H1 (cell line): ENCODE measurements around the gene CERCAM. TPM values are rescaled to one million over a fixed set of nuclear protein-coding genes. Genes with fewer than 3 reads are reported as not detected.

ENCODE experiments used
- CTCF ChIA-PET: fragments of 300-600 bp; sonication (Branson Sonifier 250); formaldehyde crosslinking; loops from one replicate; lab custom pipeline; 2021; ENCODE audit not compliant: partially characterized antibody; lab: Charles Lee
- POLR2A ChIA-PET: fragments of 300-600 bp; sonication (Branson Sonifier 250); formaldehyde crosslinking; loops from one replicate; lab custom pipeline; 2021; ENCODE audit warnings: inconsistent platforms; ENCODE audit not compliant: partially characterized antibody; lab: Charles Lee
- DNase-seq, 2 experiments: peaks; one replicate each; pipeline versions ENCODE4 v3.0.0 to v3.0.0-alpha.2; 2010 to 2022; ENCODE audit warnings: low spot score in 2 of 2, low read depth in 1 of 2, mixed read lengths in 1 of 2
- FAIRE-seq: peaks from 2 replicates; lab custom pipeline; 2011; peaks lifted over from hg19 to GRCh38; lab: Jason Lieb, UNC
- H2AFZ ChIP-seq: 2 replicates; pipeline ENCODE4 v1.8.1; 2012; ENCODE audit warnings: low read length, inconsistent platforms
- H2AK5ac ChIP-seq: 2 replicates; pipeline ENCODE4 v1.6.1; 2013; ENCODE audit warnings: low read depth, low read length
- H2BK120ac ChIP-seq: replicated peaks from 2 replicates; pipeline ENCODE3; 2013; ENCODE audit warnings: low read depth, low read length, inconsistent platforms
- H2BK12ac ChIP-seq: 2 replicates; pipeline ENCODE4 v1.6.1; 2013; ENCODE audit warnings: low read depth, low read length
- H2BK15ac ChIP-seq: 2 replicates; pipeline ENCODE4 v1.6.1; 2013; ENCODE audit warnings: low read length
- H2BK20ac ChIP-seq: 2 replicates; pipeline ENCODE4 v1.6.1; 2013; ENCODE audit warnings: low read length
- H2BK5ac ChIP-seq: 2 replicates; pipeline ENCODE4 v1.6.1; 2013; ENCODE audit warnings: low read depth, low read length
- H3K14ac ChIP-seq: 2 replicates; pipeline ENCODE4 v1.6.1; 2013; ENCODE audit warnings: inconsistent platforms; ENCODE audit not compliant: insufficient read length
- H3K18ac ChIP-seq: 2 replicates; pipeline ENCODE4 v1.6.1; 2013; ENCODE audit warnings: low read length; ENCODE audit errors: extremely low read depth
- H3K23ac ChIP-seq: 2 replicates; pipeline ENCODE4 v1.6.1; 2013; ENCODE audit warnings: inconsistent platforms; ENCODE audit not compliant: insufficient read length
- H3K23me2 ChIP-seq: 2 replicates; pipeline ENCODE4 v1.6.1; 2013; ENCODE audit warnings: low read depth, low read length
- H3K27ac ChIP-seq: 2 replicates; pipeline ENCODE4 v1.6.1; 2011; ENCODE audit warnings: low read depth, low read length, inconsistent platforms
- H3K27me3 ChIP-seq, 4 experiments: replicated peaks in 1 of 4; 1 replicate in 1 of 4; 2 replicates in 3 of 4; pipeline versions ENCODE4 v1.6.1 to v1.8.1; 2011 to 2013; ENCODE audit warnings: low read length in 3 of 4, mild to moderate bottlenecking in 3 of 4, inconsistent platforms in 2 of 4, mixed read lengths in 2 of 4, moderate library complexity in 1 of 4; ENCODE audit not compliant: control insufficient read depth in 3 of 4, insufficient read depth in 3 of 4; ENCODE audit errors: extremely low read depth in 1 of 4
- H3K36me3 ChIP-seq, 4 experiments: 2 replicates each; pipeline versions ENCODE4 v1.6.1 to v1.8.1; 2011 to 2013; ENCODE audit warnings: mild to moderate bottlenecking in 4 of 4, low read length in 3 of 4, moderate library complexity in 2 of 4, control low read depth in 1 of 4, inconsistent platforms in 1 of 4; ENCODE audit not compliant: insufficient read depth in 4 of 4, control insufficient read depth in 2 of 4
- H3K4ac ChIP-seq: replicated peaks from 2 replicates; pipeline ENCODE3; 2013; ENCODE audit warnings: low read length, low read depth, mixed read lengths, inconsistent platforms; ENCODE audit not compliant: insufficient read length
- H3K4me1 ChIP-seq, 4 experiments: replicated peaks in 1 of 4; 1 replicate in 1 of 4; 2 replicates in 3 of 4; pipeline versions ENCODE4 v1.6.1 to v1.8.1; 2011 to 2013; ENCODE audit warnings: low read length in 3 of 4, inconsistent platforms in 2 of 4, mixed read lengths in 1 of 4; ENCODE audit not compliant: insufficient read depth in 4 of 4, control insufficient read depth in 3 of 4
- H3K4me2 ChIP-seq, 2 experiments: 2 replicates each; pipeline versions ENCODE4 v1.6.1 to v1.8.1; 2011 to 2013; ENCODE audit warnings: low read depth in 2 of 2, low read length in 2 of 2, control low read depth in 1 of 2, inconsistent platforms in 1 of 2, mild to moderate bottlenecking in 1 of 2; ENCODE audit not compliant: insufficient read depth in 1 of 2
- H3K4me3 ChIP-seq, 4 experiments: fragments of 200-600, 300-600 bp in 1 of 4; sonication (generic), shearing (Covaris generic), sonication (Bioruptor Twin) in 1 of 4; 2 replicates each; pipeline versions ENCODE4 v1.5.1 to v1.8.1; 2011 to 2016; ENCODE audit warnings: low read length in 4 of 4, low read depth in 3 of 4, control low read depth in 2 of 4, inconsistent platforms in 2 of 4, mild to moderate bottlenecking in 2 of 4, mixed read lengths in 1 of 4, moderate library complexity in 1 of 4; ENCODE audit not compliant: insufficient read depth in 2 of 4; ENCODE audit errors: extremely low read depth in 1 of 4
- H3K56ac ChIP-seq: replicated peaks from 2 replicates; pipeline ENCODE3; 2013; ENCODE audit warnings: low read depth, mild to moderate bottlenecking, mixed read lengths, low read length, inconsistent platforms; ENCODE audit not compliant: insufficient read length
- H3K79me1 ChIP-seq: 2 replicates; pipeline ENCODE4 v1.6.1; 2013; ENCODE audit warnings: low read depth, low read length, control low read depth
- H3K79me2 ChIP-seq, 2 experiments: 2 replicates each; pipeline versions ENCODE4 v1.6.1 to v1.8.1; 2012 to 2013; ENCODE audit warnings: low read length in 2 of 2, mild to moderate bottlenecking in 2 of 2, inconsistent platforms in 1 of 2; ENCODE audit not compliant: insufficient read depth in 2 of 2, control insufficient read depth in 1 of 2
- H3K9ac ChIP-seq, 4 experiments: replicated peaks in 1 of 4; 1 replicate in 1 of 4; 2 replicates in 3 of 4; pipeline versions ENCODE4 v1.6.1 to v1.8.1; 2011 to 2013; ENCODE audit warnings: low read depth in 3 of 4, low read length in 3 of 4, control low read depth in 2 of 4, mild to moderate bottlenecking in 2 of 4, moderate library complexity in 2 of 4, inconsistent platforms in 1 of 4; ENCODE audit errors: extremely low read depth in 1 of 4
- H3K9me3 ChIP-seq, 2 experiments: 2 replicates each; pipeline versions ENCODE4 v1.6.1 to v1.8.1; 2012 to 2013; ENCODE audit warnings: mild to moderate bottlenecking in 2 of 2, moderate library complexity in 2 of 2, control low read depth in 1 of 2, inconsistent platforms in 1 of 2, low read depth in 1 of 2, low read length in 1 of 2, mixed read lengths in 1 of 2; ENCODE audit not compliant: insufficient read depth in 2 of 2
- H4K20me1 ChIP-seq, 2 experiments: replicated peaks in 1 of 2; 2 replicates each; pipeline versions ENCODE3 to v1.8.1; 2011 to 2013; ENCODE audit warnings: inconsistent platforms in 2 of 2, low read length in 2 of 2, mild to moderate bottlenecking in 1 of 2; ENCODE audit not compliant: insufficient read depth in 2 of 2, control insufficient read depth in 1 of 2
- H4K5ac ChIP-seq: 2 replicates; pipeline ENCODE4 v1.6.1; 2013; ENCODE audit warnings: low read length, low read depth, mixed read lengths, inconsistent platforms; ENCODE audit not compliant: insufficient read length
- H4K8ac ChIP-seq: 2 replicates; pipeline ENCODE4 v1.8.0; 2013; ENCODE audit warnings: mild to moderate bottlenecking, moderate library complexity, low read length, inconsistent platforms; ENCODE audit not compliant: insufficient read depth; ENCODE audit errors: extremely low read depth
- H4K91ac ChIP-seq: replicated peaks from 2 replicates; pipeline ENCODE3; 2013; ENCODE audit warnings: low read length, mixed read lengths, inconsistent platforms; ENCODE audit not compliant: insufficient read length
- ASH2L ChIP-seq: fragments of 200-600, 300-600 bp; sonication (generic); IDR thresholded peaks from one replicate; pipeline ENCODE4 v1.7.1; 2017; ENCODE audit warnings: low read length
- BACH1 ChIP-seq: IDR thresholded peaks from 2 replicates; pipeline ENCODE4 v1.6.1; 2012; ENCODE audit warnings: low read length, improper control_type of control experiment
- BRCA1 ChIP-seq: IDR thresholded peaks from 2 replicates; pipeline ENCODE4 v1.6.1; 2012; ENCODE audit warnings: low read depth, low read length, improper control_type of control experiment
- CBX5 ChIP-seq: fragments of 300-800, 300-1000 bp; sonication (generic); IDR thresholded peaks from 2 replicates; pipeline ENCODE4 v1.7.1; 2016; ENCODE audit warnings: antibody characterized with exemption, low read length, low read depth
- CBX8 ChIP-seq: fragments of 300-800, 300-1000 bp; sonication (generic); IDR thresholded peaks from 2 replicates; pipeline ENCODE4 v1.7.1; 2016; ENCODE audit warnings: low read depth, low read length, borderline replicate concordance
- KDM1A ChIP-seq: fragments of 200-600, 300-600 bp; sonication (generic); IDR thresholded peaks from 2 replicates; pipeline ENCODE4 v1.7.1; 2016; ENCODE audit warnings: mild to moderate bottlenecking, low read length, borderline replicate concordance
- MAFK ChIP-seq: IDR thresholded peaks from 2 replicates; pipeline ENCODE4 v1.6.1; 2012; ENCODE audit warnings: low read depth, mild to moderate bottlenecking, improper control_type of control experiment, low read length
- RFX5 ChIP-seq: IDR thresholded peaks from 2 replicates; pipeline ENCODE4 v1.6.1; 2011; ENCODE audit warnings: low read depth, low read length, improper control_type of control experiment, borderline replicate concordance
- SP1 ChIP-seq: IDR thresholded peaks from 2 replicates; pipeline ENCODE4 v1.6.1; 2011; ENCODE audit warnings: low read depth, low read length
- WGBS, 2 experiments: shearing (Covaris generic) in 1 of 2; methylation state at CpG; one replicate each; pipeline versions ENCODE4 v1.1.6 to v1.1.7; 2013 to 2015; ENCODE audit warnings: low lambda C conversion rate in 2 of 2, mixed read lengths in 2 of 2, inconsistent platforms in 1 of 2, low coverage in 1 of 2, missing lambda C conversion rate in 1 of 2; ENCODE audit not compliant: insufficient replicate concordance in 2 of 2, insufficient coverage in 1 of 2, insufficient read length in 1 of 2; ENCODE audit errors: extremely low coverage in 1 of 2, missing lambda C conversion rate in 1 of 2; 5-methylcytosine and 5-hydroxymethylcytosine counted together
- polyA plus RNA-seq, 7 experiments: library from polyadenylated mRNA; depleted of rRNA in 3 of 7; stranded (reverse) in 5 of 7; unstranded in 2 of 7; fragments of >200 nt in 5 of 7; fragments of 200-250 nt in 2 of 7; gene quantifications; 1 replicate in 5 of 7; 2 replicates in 1 of 7; 4 replicates in 1 of 7; pipeline versions ENCODE4 v1.2.1 to v1.2.3, GENCODE V29; 2011 to 2013; ENCODE audit warnings: missing spikeins in 2 of 7, mixed read lengths in 2 of 7
- total RNA-seq: library from RNA; stranded (reverse); fragmentation: NEBNext Ultra II Directional; extraction: Animal tissue kit (Norgen Biotek cat#: 25700); gene quantifications from 2 replicates; pipeline ENCODE4 v1.2.1, GENCODE V29; 2021
- TF ChIP-seq, protein P1 (sequence below): IDR thresholded peaks from 2 replicates; pipeline ENCODE4 v1.6.1; 2012; ENCODE audit warnings: inconsistent platforms
- TF ChIP-seq, protein P2 (sequence below), 3 experiments: IDR thresholded peaks; 1 replicate in 2 of 3; 2 replicates in 1 of 3; pipeline versions ENCODE4 v1.5.1 to v1.6.1; 2011; ENCODE audit warnings: low read length in 3 of 3, mild to moderate bottlenecking in 3 of 3, inconsistent platforms in 2 of 3, low read depth in 1 of 3, moderate library complexity in 1 of 3; ENCODE audit not compliant: insufficient read depth in 1 of 3; ENCODE audit errors: control extremely low read depth in 1 of 3

Gene CERCAM
- total and polyA plus RNA-seq, 2 of the 8 experiments (the other 6 are each of a cell fraction or from before 2014, with no cell fraction given), result 3.1 to 5.2 TPM

DNA sequence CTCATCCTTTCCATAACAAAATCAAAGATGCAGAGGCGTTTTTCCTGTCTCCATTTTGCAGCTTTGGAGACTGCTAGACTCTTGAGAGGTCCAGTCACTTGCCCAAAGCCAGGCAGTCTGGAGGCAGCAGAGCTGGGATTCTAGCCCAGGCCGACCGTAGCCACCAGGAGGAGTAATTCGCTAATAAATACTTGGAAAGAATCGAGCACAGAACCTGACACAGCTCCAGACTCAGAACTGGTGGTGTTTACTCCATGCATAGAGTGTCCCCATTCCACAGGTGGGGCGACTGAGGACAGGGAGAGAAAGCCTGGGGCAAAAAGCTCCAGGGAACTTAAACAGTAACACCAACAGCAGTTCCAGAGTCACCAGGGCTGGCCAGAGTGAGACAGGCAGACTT lies 10.7 kb upstream of the CERCAM start:
- 0 out of 2 replicates have a peak overlapping the region, but pooled peaks have one; percentile 63 for H3K18ac ChIP-seq
- H4K5ac ChIP-seq, result no peak overlapping the region
- no peaks in the 10 kb centered on the region for H3K36me3 ChIP-seq
- H3K79me2 ChIP-seq, result no peaks in the 10 kb centered on the region
- ChIA-PET CTCF (interaction anchor here (1.0 to 15.7 kb wide), 16 partner anchors 10 to 161 kb away, joined by 3 to 544 read pairs (median 4); partner anchors contain the start of genes CERCAM and URM1), POLR2A (interaction anchor here (0.9 to 4.8 kb wide), 9 partner anchors 13 to 133 kb away, joined by 3 to 27 read pairs (median 5); no protein-coding TSS in a partner anchor)
- peaks cover 56 to 80% (median 76%) of the 10 kb centered on the region in 4 experiments for H3K27me3 ChIP-seq
- no peak overlapping the region for H3K14ac ChIP-seq
- H4K8ac ChIP-seq, result no peak overlapping the region
- H4K20me1 ChIP-seq, result peaks cover 0 to 1% of the 10 kb centered on the region in 2 experiments
- no peak overlapping the region for H2BK12ac ChIP-seq
- no peak overlapping the region for H2AFZ ChIP-seq
- H2BK5ac ChIP-seq, result no peak overlapping the region
- H3K4ac ChIP-seq, result no peak overlapping the region
- H2AK5ac ChIP-seq, result no peak overlapping the region
- H3K4me2 ChIP-seq, result no peak overlapping the region; a peak in 1 of 4 replicates
- no peak overlapping the region for H2BK15ac ChIP-seq
- H3K27ac ChIP-seq, result no peak overlapping the region
- H4K91ac ChIP-seq, result no peak overlapping the region
- H3K4me3 ChIP-seq, result no peak overlapping the region
- no peaks in the 10 kb centered on the region for H3K79me1 ChIP-seq
- 46% methylated on average over 6 of the region's 6 CpGs; no CpG with 5 or more reads in 1 of the 2 experiments for WGBS, 2 experiments
- H2BK120ac ChIP-seq, result no peak overlapping the region
- peak overlapping the region; percentile 8; the same call in 1 of the 2 replicates for H2BK20ac ChIP-seq
- no peak overlapping the region for H3K23ac ChIP-seq
- H3K9me3 ChIP-seq, result peaks cover 0 to 3% of the 10 kb centered on the region in 2 experiments; a peak in 1 of 4 replicates
- no peak overlapping the region for H3K9ac ChIP-seq
- H3K4me1 ChIP-seq, result peaks cover 15 to 44% (median 21%) of the 10 kb centered on the region in 4 experiments
- FAIRE-seq (no peak), DNase-seq (no peak)
- no peaks in the 10 kb centered on the region for H3K23me2 ChIP-seq
- no peak overlapping the region for H3K56ac ChIP-seq
- TF ChIP-seq BACH1 (no peak), ASH2L (no peak), KDM1A (peak; percentile 59; the same call in 1 of the 2 replicates), CBX5 (no peak), CBX8 (no peak), MAFK (no peak), RFX5 (no peak), SP1 (no peak), BRCA1 (no peak)
- TF ChIP-seq, protein P1, sequence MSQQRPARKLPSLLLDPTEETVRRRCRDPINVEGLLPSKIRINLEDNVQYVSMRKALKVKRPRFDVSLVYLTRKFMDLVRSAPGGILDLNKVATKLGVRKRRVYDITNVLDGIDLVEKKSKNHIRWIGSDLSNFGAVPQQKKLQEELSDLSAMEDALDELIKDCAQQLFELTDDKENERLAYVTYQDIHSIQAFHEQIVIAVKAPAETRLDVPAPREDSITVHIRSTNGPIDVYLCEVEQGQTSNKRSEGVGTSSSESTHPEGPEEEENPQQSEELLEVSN, result no peak
- TF ChIP-seq, protein P2, sequence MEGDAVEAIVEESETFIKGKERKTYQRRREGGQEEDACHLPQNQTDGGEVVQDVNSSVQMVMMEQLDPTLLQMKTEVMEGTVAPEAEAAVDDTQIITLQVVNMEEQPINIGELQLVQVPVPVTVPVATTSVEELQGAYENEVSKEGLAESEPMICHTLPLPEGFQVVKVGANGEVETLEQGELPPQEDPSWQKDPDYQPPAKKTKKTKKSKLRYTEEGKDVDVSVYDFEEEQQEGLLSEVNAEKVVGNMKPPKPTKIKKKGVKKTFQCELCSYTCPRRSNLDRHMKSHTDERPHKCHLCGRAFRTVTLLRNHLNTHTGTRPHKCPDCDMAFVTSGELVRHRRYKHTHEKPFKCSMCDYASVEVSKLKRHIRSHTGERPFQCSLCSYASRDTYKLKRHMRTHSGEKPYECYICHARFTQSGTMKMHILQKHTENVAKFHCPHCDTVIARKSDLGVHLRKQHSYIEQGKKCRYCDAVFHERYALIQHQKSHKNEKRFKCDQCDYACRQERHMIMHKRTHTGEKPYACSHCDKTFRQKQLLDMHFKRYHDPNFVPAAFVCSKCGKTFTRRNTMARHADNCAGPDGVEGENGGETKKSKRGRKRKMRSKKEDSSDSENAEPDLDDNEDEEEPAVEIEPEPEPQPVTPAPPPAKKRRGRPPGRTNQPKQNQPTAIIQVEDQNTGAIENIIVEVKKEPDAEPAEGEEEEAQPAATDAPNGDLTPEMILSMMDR (IDR thresholded peaks at IDR 0.05; ENCODE audit: control extremely low read depth in 1 of 3, insufficient read depth in 1 of 3, low read depth in 1 of 3, low read length in 3 of 3), result peak; percentile 35 to 48 (median 45)
